HG03039 (cell line): ENCODE results near the gene LBHD2.

ENCODE experiments used
- ATAC-seq: cut with Tn5 transposase; IDR thresholded peaks from one replicate; pipeline ENCODE4 v1.9.1; 2021; ENCODE audit warnings: mild to moderate bottlenecking, moderate library complexity; ENCODE audit not compliant: unreplicated experiment

LBHD2 gene

GRCh38 chr14:103089386-103090335, 5.7 kb downstream of the LBHD2 start:
- no peak for ATAC-seq

GRCh38 chr14:103090481-103091020, 6.5 kb downstream of the LBHD2 start:
- ATAC-seq: no peak

GRCh38 chr14:103091041-103091882, 7.3 kb downstream of the LBHD2 start:
- no peak for ATAC-seq

GRCh38 chr14:103091883-103092222, 7.8 kb downstream of the LBHD2 start:
- ATAC-seq: no peak

GRCh38 chr14:103093856-103094405, 9.9 kb downstream of the LBHD2 start:
- ATAC-seq: no peak

GRCh38 chr14:103094406-103095209, 10.6 kb downstream of the LBHD2 start, which contains the start of gene EXOC3L4:
Gene EXOC3L4 (plus strand): TSS chr14:103094725. CDS start chr14:103100220, 5,495 bp downstream.
- ATAC-seq: no peak

- no peak for ATAC-seq
These were observed 11.3 kb downstream of the LBHD2 start for GRCh38 chr14:103095210-103095778.

- no peak for ATAC-seq
These were observed 12.4 kb downstream of the LBHD2 start for GRCh38 chr14:103096387-103096786.

GRCh38 chr14:103097244-103097993, 13.4 kb downstream of the LBHD2 start:
- ATAC-seq: no peak

- ATAC-seq: no peak
These were observed 14.3 kb downstream of the LBHD2 start for GRCh38 chr14:103097994-103098957.

GRCh38 chr14:103099081-103099732, 15.2 kb downstream of the LBHD2 start:
- no peak for ATAC-seq

- ATAC-seq: no peak
These were observed 15.8 kb downstream of the LBHD2 start for GRCh38 chr14:103099733-103100280.

- no peak for ATAC-seq
These were observed 16.5 kb downstream of the LBHD2 start for GRCh38 chr14:103100281-103101121.

- ATAC-seq: no peak
These were observed 17.4 kb downstream of the LBHD2 start for GRCh38 chr14:103101257-103101962.

- no peak for ATAC-seq
These were observed 18.1 kb downstream of the LBHD2 start for GRCh38 chr14:103101963-103102688.
